A549 treated with GW870086 at 1 μM for 4 hours (cell line): ENCODE measurements around the gene ANGPTL1. TPM values are rescaled to one million over a fixed set of nuclear protein-coding genes. Genes with fewer than 3 reads are reported as not detected.

Source experiments
- total RNA-seq: library from RNA; stranded (reverse); fragments of 200-300 nt; extraction: Qiagen RNA extraction; gene quantifications from 5 replicates; pipeline ENCODE4 v1.2.3, GENCODE V29; 2022; ENCODE audit warnings: low read depth

The ANGPTL1 gene, protein sequence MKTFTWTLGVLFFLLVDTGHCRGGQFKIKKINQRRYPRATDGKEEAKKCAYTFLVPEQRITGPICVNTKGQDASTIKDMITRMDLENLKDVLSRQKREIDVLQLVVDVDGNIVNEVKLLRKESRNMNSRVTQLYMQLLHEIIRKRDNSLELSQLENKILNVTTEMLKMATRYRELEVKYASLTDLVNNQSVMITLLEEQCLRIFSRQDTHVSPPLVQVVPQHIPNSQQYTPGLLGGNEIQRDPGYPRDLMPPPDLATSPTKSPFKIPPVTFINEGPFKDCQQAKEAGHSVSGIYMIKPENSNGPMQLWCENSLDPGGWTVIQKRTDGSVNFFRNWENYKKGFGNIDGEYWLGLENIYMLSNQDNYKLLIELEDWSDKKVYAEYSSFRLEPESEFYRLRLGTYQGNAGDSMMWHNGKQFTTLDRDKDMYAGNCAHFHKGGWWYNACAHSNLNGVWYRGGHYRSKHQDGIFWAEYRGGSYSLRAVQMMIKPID
- total RNA-seq: not detected in 5 replicates

DNA sequence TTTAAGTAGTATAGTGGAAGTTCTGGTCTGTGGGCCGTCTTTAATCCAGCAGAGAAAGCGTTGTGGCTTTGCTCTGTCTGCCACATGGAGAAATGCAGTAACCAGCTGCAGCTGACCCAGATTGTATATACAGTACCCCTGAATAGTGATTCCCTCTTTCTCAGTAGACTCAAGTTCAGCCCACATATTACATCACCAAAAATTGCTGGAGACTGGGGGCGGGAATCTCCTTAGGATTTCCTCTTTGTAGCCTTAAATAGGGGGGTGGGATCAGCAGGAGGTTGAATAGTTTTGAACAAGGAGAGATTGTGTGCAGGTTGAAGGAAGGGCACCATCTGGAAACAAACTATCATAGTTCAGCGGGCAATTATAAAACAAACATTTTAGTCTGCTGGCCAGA is at the start of gene ANGPTL1:
ANGPTL1 (minus strand) TSS at position 134 of the 400 bp plus-strand sequence. CDS start 5,301 bp downstream, outside the sequence.

Other genes with a start within 250 kb of the ANGPTL1 start
- 16.9 to 31.5 TPM (median 23.1 TPM) in 5 replicates for gene RALGPS2, start 145.8 kb downstream of the ANGPTL1 start, total RNA-seq
- 15.9 to 22.7 TPM (median 19.7 TPM) in 5 replicates for gene FAM20B, start 154.8 kb upstream of the ANGPTL1 start, total RNA-seq
- gene TOR3A, start 211.0 kb upstream of the ANGPTL1 start, total RNA-seq: 40.3 to 45.8 TPM (median 43.2 TPM) in 5 replicates